HG03378 (cell line): ENCODE data around the gene RAB6B.

Experiments used
- ATAC-seq: cut with Tn5 transposase; IDR thresholded peaks from one replicate; pipeline ENCODE4 v1.9.1; 2021; ENCODE audit warnings: mild to moderate bottlenecking, moderate library complexity; ENCODE audit not compliant: unreplicated experiment

The RAB6B gene

DNA sequence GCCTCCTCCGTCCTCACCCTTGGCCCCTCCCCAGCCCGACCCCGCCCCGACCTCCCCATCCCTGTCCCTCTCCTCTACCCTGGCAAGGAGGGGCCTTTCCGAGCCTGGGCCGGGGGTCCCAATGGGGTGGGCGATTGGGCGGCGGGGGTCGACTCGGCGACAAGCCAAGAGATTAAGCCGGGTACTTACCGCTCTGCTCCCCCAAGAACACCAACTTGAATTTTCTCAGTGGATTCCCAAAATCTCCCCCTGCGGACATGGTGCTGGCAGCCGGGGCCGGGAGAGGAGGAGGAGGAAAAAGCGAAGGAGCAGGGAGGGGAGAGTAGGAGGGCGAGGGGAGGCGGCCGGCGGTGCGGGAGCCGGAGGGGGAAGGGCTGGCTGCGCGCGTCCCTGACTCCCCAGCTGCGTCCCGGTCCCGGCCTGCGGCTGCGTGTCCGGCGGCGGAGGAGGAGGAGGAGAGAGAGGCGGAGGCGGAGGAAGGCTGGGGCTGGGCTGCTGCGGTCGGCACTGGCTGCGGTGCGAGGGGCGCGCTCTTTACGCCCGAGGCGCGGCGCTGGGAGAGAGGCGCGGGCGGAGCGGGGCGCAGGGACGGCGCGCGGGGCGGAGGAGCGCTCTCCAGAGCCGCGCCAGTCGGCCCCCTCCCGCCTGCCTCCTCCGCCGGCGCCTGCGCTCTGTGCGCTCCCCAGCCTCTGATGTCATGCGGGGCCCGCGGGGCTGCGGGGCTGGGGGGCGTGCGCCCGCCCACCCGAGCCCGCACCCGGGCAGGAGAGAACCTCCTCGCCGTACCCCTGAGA lies at the start of gene RAB6B:
Gene RAB6B (minus strand): TSS at position 675 of the 794 bp plus-strand sequence. CDS start 416 bp downstream, at position 259.
- ATAC-seq, result no peak

DNA sequence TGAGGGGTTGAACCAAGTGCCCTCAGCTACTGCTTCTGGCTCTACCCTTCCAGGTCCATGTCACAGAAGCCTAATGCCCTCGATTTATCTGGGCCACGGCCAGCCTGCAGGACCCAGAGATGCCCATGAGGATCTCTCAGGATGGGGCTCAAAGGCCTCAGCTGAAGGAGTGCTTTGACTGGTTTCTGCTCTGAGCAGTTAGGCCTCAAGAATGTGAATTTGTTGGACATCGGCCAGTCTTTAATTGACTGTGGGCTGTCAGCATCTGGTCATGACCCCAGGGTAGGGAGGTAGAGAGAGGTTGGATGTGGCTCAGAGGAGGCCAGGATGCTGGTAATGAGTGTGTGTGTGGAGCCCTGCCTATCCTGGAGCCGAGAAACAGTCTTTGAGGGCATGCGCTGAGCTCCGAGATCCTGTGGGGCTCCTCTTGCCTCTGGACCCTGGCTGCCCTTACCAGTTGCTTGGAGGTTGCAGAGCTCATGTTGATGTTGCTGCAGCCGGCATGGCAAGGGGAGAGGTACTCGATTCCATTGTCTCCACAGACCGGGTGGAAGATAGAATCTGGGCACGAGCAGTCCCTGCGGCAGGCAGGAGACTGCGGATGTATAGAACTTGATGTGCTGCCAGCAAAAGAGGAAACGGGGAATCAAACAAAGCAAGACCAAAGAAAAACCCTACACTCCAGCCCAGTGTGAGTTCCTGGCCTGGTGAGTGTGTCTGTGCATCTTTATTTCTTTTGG lies 49.1 kb upstream of the RAB6B start:
- no peak for ATAC-seq

DNA sequence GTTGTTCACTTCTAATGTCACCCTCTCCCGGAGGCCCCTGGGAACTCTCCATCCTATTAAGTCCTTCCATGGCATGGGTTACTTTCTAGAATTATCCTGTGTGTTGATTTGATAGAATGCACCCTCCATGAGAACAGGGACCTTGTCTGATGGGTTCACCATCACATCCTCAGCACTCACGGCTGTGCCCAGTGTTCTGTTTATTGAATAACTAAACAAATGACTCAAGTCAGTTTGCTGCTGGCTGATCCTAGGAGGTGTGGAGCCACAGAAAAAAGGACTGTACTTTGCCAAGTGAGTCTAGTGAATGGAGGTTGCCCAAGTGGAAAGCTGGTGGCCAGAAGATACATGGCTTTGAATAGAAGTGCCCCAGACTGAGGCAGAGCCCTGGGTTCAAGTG lies 48.5 kb upstream of the RAB6B start:
- no peak for ATAC-seq

DNA sequence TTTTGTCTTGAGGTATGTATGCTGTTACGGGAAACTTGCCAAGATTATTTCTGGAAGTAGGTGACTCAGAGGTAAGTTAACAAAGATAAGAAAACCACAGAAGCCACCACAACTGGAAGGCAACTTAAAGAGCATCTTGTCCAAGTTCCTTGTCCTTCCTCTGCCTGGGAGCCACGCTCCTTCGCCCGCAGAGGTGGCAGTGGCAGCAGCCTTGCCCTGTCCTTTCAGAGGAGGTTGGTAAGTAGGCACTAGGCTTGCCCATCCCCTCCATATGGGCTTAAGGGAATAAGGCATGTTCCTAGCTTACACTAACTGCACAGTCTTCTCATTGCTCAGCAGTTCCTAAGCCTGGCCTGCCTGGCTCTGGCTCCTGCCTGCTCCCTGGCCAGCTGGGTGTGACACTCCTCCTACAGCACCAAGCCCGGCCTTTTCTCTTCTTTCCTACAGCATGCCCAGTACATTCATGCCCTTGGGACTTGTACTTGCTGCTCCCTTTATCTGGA lies 48.0 kb upstream of the RAB6B start:
- no peak for ATAC-seq

DNA sequence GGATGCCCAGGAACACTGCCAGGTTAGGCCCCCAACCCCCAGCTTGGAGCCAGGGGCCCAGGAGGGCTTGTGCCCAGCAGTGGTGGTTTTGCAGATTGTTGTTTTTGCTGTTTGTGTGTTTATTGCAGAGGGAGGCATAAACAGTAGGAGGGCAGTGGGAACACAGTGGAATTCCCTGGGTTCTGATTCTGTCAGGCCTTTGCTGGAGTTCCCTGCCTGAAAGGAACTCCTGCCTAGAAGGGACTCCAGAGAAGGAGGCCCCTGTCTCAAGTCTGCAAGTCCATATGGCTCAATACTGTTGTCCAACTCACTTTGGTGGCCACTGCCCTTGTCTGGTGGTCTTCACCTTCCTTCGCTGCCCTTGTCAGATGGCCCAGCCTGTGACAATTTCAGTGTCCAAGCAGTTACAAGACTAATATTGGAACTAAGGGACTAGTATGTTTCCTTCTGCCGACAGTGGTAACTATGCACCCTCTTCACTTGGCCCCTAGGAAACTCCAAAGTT lies 47.4 kb upstream of the RAB6B start:
- no peak for ATAC-seq

DNA sequence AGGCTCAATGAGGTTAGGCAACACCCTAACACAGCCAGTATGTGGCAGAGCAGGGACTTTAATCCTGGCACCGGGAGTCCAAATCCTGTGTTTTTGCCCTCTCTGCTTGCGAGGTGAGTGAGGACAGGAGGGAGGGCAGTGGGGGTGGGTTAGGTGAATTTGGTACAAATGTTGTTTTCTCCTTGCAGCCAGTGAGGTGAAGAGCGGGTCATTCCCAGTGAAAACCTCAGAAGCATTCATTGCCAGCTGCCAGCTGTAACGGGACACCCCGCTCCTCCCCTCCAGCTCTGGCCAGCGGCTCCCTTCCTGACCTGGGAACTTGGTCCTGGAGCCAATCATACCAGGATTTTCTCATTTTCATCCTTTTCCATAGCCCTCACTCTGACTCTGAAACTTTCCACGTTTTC lies 45.7 kb upstream of the RAB6B start:
- no peak for ATAC-seq

DNA sequence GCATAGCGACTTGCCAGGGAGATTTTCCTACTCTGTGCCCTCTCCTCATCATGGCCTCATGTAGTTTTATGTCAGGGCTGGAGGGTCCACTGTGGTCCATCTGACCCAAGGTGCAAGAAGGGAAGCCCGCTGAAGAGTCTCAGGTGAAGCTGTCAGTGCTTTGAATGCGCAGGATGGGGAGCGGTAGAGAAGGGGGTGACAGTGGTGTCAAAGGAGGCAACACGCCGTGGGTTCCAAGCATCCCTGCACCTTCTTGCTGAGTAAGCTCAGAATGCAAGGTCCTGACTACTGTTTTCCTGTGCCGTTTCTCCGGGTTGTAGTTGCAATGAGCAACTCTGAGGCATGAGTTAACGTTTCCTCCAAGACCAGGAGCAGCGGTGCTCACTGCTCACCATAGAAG lies 44.9 kb upstream of the RAB6B start:
- no peak for ATAC-seq

DNA sequence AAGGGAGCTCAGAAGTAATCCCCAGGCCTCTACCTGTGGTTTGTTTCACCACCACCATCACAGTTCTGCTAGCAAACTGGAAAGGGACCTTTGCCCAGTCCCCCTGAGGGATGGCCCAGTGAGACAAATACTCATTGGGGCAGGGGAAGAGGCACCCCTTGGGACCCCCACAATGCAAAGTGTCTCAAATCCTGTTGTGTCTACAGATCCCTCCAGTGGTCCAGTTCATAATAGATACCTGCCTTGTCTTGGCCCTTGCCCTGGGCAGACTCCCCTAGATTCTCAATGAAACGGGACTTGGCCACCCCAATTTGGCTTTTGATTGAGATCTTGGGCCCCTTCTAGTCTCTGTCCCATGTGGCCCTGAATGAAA lies 43.8 kb upstream of the RAB6B start:
- no peak for ATAC-seq

DNA sequence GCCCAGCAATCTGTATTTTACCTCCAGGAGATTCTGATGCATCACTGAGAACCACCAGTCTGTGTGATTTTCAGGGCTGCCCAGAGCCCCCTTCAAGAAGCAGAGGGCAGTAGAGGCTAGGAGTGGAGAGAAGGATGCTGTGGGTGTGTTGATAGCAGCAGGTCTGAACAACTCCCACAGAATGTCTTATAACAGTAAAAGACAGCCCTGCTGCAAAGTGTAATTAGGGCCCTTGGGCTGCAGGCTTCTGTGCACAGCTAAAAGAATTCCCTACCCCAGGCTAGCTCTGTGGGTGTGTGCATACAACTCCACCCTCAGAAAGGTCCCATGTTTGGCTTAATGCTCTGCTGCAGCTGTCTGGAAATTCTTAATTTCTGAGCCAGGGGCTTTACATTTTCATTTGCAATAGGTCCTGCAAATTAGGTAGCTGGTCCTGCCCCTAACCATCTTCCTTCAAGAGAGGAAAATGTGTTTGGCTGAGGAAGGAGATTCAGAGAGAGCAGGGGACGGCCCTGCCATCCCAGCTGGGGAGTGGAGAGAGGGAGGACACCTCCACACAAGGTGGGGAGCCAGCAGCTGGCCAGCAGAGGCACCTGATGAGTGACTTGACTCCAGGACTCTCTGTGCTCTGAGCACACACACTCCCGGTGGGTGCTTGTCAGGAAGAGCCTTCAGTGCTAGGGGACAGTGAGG lies 43.2 kb upstream of the RAB6B start:
- no peak for ATAC-seq

DNA sequence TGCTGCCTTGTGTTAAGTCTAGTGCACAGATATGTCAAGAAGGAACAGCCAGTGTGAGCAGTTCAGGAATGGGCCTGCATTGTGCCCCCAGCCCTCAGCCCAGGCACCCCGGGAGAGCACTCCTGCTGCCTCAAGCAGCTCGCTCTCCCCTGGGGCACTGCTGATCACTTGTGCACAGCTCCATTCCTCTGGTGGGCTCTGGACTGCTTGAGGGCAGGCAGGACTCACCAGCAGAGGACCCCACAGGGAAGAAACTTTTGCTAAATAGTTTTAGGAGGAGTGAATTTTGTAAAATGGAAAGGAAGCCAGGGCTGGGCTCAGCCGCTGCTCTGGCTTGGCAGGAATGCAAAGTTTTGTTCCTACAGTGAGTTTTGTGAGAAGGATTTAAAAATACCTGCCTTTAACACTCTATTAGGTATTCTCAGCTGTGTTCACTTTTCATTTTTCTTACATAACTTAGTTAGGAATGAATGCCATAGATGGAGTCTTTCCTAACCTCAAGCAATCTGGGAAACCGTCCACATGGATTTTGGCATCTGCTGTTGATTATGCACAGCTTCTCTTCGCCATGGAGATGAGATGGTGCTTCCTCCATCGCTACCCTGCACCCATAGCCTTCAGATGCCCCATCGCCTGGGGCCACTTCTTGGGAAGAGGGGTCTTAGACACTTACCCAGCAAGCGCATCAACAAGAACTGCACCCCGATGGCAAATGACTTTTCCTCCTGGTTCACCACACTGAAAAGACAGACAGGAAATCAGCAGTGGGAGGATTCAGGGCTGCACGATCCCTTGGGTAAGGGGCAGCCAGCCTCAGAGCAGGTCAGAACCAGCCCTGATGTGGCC lies 42.3 kb upstream of the RAB6B start:
- no peak for ATAC-seq

DNA sequence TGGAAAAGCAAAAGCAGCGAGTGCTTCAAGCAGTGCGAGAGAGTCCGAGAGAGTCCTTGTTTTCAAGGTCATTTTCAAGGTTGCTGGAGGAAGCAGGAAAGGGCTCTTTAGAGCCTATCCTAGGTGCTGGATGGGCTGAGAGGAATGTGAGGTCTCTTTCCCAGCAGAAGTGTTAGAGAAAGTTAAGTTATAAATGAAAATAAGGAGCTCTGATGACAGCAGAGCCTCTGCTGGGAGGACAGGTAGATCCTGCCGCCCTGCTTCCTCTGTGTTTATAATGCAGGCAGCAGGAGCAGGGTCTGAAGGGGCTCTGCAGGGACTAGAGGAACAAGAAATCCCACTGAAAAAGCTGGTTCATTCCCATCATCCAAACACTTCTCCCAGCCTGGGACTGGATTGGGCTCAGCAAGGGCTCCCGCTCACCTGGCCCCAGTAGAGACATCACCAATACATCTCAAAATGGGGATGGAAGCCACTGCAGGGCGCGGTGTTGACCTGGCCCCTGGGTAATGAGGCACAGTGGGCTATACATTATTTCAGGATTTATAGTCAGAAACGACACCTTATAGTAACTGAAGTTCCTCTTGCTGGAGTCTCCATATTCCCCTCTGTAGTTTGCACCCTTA lies 41.5 kb upstream of the RAB6B start:
- ATAC-seq, result no peak

DNA sequence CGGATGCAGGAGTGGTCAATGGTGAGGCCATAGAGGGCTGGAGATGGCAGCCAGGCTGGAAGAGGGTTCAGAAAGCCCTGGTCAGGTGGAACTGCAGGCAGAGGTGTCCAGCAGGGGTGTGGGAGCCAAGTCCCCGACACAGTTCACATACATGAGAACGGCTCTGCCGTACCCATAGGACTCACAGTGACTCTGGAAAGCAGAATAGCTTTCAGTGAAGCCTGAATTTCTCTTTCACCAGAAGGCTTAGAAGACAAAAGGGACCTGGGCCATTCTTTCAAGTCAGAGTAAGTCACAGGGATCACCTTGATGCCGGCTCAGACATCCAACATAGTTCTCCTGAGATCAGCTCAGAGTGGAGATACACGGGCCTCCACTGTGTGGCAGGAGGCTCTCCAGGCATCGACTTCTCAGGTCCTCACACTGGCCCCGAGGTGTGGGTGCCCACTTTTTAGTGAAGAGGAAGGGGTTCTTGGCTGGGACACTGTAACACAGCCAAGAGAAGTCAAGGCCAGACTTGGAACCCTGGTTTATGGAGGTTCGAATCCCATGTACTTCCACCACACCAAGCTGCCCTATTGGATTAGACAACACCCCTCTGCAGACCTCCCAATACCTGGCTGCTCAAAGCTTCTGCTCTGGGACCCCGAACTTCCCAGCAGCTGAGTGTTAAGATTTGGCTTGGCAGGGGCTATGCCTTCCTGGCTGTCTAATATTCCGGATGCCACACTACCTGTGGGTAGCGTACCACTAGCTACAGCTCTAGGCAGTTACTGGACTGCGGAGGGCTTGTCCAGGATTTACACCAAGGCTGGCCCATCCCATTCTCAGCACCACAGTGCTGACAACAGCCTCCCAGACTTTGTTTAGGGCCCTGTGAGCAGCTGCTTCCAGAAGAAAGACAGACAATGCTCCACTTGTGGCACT lies 40.4 kb upstream of the RAB6B start:
- no peak for ATAC-seq

DNA sequence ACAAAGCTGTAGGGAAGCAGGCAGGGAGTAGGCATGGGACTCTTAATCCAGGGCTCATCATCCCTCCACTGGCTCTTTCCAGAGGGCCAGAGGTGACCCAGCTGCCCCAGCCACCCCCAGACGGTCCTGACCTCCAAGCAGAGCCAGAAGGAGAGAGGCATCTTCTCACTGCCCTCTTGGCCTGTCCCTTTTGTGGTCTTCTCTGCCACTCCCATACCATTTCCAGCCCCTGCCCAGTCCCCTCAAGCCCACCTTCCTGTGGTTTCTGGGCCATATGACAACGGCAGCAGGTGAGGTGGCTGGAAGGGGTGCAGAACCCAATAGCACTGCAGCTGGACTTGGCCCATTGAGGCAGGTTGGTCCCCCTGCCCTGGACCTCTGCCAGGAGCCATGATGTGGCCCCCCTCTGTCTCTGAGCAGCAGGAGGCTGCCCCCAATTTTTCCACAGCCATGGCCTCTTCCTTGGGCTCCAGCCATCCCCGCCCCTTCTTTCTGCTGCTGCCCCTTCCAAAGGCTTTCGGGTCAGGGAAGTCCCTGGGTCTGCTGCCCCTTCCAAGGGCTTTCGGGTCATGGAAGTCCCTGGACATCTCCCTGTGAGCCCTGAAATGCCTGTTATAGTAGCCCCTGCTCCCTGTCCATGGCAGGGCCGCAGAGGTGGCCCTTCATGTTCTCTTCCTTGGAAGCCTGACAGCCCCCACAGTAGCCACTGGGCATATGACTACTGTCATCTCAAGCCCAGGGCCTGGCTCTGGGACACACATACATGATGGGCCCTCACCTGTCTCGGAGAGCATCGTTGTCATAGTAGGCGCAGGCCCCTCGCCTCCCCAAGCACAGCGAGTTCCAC lies 39.5 kb upstream of the RAB6B start:
- ATAC-seq, result no peak

DNA sequence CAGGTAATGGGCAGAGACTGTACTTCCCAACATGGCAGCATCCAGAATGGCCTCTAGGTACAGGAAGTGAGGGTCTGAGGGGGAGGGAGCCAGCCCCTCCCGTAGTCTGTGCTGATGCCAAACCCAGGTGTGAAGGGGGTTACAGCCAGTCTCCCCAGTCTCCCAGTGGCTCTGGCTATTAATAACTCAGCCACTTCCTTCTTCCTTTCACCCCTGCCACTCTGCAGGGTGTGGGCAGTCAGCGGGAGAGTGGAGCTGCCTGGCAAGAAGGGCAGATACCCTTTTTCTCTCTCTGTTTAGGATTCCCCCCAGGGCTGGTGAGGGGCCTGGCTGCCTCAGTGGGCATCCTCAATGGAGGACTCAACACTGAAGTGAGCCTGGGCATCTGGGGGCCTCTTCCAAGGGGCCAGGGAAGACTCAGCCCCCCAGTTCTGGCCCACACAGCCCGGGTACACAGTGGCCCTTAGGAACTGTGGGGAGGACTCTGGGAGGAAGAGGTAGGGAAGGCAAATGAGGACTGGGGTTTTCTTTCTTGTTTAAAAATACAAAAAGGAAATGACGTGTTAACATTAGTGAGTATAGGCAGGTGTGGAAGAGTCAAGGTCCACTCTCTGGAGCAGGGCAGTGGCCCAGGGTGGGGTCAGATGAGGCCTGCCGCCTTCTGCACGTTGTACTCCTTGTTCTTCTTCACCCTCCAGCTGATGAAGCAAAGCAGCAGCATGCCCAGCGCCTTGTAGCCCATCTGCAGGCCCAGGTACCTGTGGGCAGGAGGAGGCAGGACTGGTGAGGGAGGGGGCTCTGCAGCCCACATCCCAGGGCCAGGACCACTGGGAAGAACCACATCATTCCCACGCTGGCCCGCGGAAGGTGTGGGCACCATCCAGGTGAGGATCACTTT lies 38.6 kb upstream of the RAB6B start:
- ATAC-seq, result no peak

DNA sequence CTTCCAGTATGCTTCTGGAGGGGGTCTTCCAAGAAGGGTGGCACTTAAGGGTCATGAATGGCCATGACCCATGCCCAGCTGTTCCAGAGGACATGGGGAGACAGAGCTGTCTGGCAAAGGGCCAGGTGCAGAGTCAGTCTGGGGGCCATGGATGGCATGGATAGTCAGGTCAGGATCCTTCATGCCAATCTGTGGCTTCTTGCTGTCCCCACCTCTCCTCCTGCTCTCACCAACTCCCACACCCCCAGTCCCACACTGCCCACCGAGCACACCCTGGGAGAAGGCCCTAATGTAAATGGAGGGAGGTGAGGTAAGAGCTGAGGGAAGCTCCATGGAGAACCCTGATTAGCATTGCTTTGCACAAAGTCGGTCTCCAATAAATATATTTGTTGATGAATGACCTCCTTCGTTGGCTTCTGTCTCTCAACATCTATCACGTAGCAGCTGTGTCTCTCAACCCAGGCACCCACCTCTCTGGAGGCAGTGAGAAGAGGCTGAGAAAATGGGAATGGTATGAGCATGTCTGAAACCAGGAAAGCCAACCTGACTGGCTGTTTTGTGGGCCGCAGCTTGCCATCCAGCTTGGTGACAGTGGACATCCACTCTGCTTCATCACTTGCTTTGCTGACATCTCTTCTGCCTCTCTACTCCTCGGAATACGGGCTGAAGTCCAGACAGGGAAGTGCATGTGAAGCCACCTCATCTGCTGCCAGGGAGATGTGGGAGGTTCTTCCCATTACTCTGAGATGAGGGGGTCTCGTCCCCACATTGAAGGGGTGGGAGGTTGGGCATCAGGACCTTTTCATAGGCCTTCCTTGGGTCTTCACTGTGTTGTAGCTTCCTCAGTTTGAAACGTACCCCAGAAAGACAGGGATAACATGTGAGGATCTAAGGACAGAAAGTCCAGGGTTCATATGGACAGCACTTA lies 37.7 kb upstream of the RAB6B start:
- no peak for ATAC-seq

DNA sequence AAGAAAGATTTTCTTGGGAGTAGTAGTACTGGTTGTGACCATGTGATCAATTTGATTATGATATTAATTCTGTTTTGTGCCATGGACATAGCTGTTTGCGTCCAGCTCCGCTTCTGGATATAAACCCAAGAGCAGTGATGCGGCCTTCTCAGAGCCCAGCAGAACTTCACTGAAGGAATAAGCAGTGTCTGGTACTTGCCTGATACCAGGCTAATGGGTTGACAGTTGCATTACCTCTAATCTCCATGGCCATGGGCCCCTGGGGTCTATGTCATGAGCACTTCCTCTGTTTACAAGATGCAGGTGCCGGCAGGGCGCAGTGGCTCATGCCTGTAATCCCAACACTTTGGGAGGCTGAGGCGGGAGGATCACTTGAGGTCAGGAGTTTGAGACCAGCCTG lies 36.3 kb upstream of the RAB6B start:
- no peak for ATAC-seq
